ENCODE results near the gene SUGCT.

The SUGCT gene

GRCh38 chr7:40393660-40394059 is 258.9 kb downstream of the SUGCT start:
- TF ChIP-seq TEAD4 (IDR thresholded peaks at IDR 0.05): no peak
- no peak for TF ChIP-seq YY1 (IDR thresholded peaks at IDR 0.05; ENCODE audit: low read depth)
- TF ChIP-seq CREB1 (IDR thresholded peaks at IDR 0.05; ENCODE audit: low read depth): no peak
- no peak for TF ChIP-seq ZBTB7A (IDR thresholded peaks at IDR 0.05; ENCODE audit: low read depth)
- TF ChIP-seq, protein P1, sequence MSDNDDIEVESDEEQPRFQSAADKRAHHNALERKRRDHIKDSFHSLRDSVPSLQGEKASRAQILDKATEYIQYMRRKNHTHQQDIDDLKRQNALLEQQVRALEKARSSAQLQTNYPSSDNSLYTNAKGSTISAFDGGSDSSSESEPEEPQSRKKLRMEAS (IDR thresholded peaks at IDR 0.05): no peak
- no peak for TF ChIP-seq TCF12 (IDR thresholded peaks at IDR 0.05; ENCODE audit: low read depth)
- TF ChIP-seq NFIC (IDR thresholded peaks at IDR 0.05): no peak
- TF ChIP-seq RAD21 (IDR thresholded peaks at IDR 0.05; ENCODE audit: low read depth): no peak
- TF ChIP-seq USF1 (IDR thresholded peaks at IDR 0.05): no peak
- no peak for TF ChIP-seq FOXM1 (IDR thresholded peaks at IDR 0.05; ENCODE audit: borderline replicate concordance, low read depth)
- TF ChIP-seq TAF1 (IDR thresholded peaks at IDR 0.05; ENCODE audit: low read depth): no peak
- TF ChIP-seq, protein P2, sequence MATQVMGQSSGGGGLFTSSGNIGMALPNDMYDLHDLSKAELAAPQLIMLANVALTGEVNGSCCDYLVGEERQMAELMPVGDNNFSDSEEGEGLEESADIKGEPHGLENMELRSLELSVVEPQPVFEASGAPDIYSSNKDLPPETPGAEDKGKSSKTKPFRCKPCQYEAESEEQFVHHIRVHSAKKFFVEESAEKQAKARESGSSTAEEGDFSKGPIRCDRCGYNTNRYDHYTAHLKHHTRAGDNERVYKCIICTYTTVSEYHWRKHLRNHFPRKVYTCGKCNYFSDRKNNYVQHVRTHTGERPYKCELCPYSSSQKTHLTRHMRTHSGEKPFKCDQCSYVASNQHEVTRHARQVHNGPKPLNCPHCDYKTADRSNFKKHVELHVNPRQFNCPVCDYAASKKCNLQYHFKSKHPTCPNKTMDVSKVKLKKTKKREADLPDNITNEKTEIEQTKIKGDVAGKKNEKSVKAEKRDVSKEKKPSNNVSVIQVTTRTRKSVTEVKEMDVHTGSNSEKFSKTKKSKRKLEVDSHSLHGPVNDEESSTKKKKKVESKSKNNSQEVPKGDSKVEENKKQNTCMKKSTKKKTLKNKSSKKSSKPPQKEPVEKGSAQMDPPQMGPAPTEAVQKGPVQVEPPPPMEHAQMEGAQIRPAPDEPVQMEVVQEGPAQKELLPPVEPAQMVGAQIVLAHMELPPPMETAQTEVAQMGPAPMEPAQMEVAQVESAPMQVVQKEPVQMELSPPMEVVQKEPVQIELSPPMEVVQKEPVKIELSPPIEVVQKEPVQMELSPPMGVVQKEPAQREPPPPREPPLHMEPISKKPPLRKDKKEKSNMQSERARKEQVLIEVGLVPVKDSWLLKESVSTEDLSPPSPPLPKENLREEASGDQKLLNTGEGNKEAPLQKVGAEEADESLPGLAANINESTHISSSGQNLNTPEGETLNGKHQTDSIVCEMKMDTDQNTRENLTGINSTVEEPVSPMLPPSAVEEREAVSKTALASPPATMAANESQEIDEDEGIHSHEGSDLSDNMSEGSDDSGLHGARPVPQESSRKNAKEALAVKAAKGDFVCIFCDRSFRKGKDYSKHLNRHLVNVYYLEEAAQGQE (IDR thresholded peaks at IDR 0.05; ENCODE audit: low read depth): no peak
- TF ChIP-seq EP300 (IDR thresholded peaks at IDR 0.05; ENCODE audit: borderline replicate concordance): no peak
- no peak for TF ChIP-seq EGR1 (IDR thresholded peaks at IDR 0.05)
- TF ChIP-seq CEBPB (IDR thresholded peaks at IDR 0.05): no peak

GRCh38 chr7:40394400-40394799 is 259.6 kb downstream of the SUGCT start:
- TF ChIP-seq CREB1 (IDR thresholded peaks at IDR 0.05; ENCODE audit: low read depth): no peak
- TF ChIP-seq, protein P2 (IDR thresholded peaks at IDR 0.05; ENCODE audit: low read depth): no peak
- TF ChIP-seq RAD21 (IDR thresholded peaks at IDR 0.05; ENCODE audit: low read depth): no peak
- TF ChIP-seq TEAD4 (IDR thresholded peaks at IDR 0.05): no peak
- no peak for TF ChIP-seq USF1 (IDR thresholded peaks at IDR 0.05)
- no peak for TF ChIP-seq EGR1 (IDR thresholded peaks at IDR 0.05)
- TF ChIP-seq EP300 (IDR thresholded peaks at IDR 0.05; ENCODE audit: borderline replicate concordance): no peak
- TF ChIP-seq, protein P1 (IDR thresholded peaks at IDR 0.05): no peak

DNA sequence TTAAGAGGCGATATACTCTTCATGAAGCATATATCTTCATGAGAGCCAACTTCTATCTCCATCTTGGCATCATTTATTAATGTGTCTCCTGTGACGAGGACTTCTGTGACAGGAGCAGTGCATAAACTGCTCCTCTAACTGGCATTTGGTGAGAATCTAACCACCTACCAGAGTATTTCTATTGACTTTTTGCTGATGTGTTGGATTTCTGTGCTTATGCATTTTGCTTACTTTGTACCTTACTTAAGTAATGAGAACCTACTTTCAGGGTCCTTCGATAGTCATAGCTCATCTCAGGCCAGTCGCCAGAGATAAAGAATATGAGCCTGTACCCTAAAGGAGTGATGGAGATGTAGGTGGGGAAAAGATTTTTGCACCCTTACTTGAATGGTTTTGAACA is 265.7 kb downstream of the SUGCT start:
- TF ChIP-seq TCF12 (IDR thresholded peaks at IDR 0.05; ENCODE audit: low read depth) (no peak), NFIC (IDR thresholded peaks at IDR 0.05) (no peak), FOXM1 (IDR thresholded peaks at IDR 0.05; ENCODE audit: borderline replicate concordance, low read depth) (no peak), USF1 (IDR thresholded peaks at IDR 0.05) (no peak), TEAD4 (IDR thresholded peaks at IDR 0.05) (no peak), ZBTB7A (IDR thresholded peaks at IDR 0.05; ENCODE audit: low read depth) (no peak)
- TF ChIP-seq, protein P1 (IDR thresholded peaks at IDR 0.05): no peak

- no peak for TF ChIP-seq TEAD4 (IDR thresholded peaks at IDR 0.05)
- TF ChIP-seq, protein P2 (IDR thresholded peaks at IDR 0.05; ENCODE audit: low read depth): no peak
- TF ChIP-seq USF1 (IDR thresholded peaks at IDR 0.05): no peak
- TF ChIP-seq, protein P1 (IDR thresholded peaks at IDR 0.05): no peak
- TF ChIP-seq NFIC (IDR thresholded peaks at IDR 0.05): no peak
- TF ChIP-seq CEBPB (IDR thresholded peaks at IDR 0.05): no peak
- TF ChIP-seq FOXM1 (IDR thresholded peaks at IDR 0.05; ENCODE audit: borderline replicate concordance, low read depth): no peak
- no peak for TF ChIP-seq TAF1 (IDR thresholded peaks at IDR 0.05; ENCODE audit: low read depth)
Observed at GRCh38 chr7:40401406-40401805, 266.6 kb downstream of the SUGCT start.

Data from Ishikawa (cell line).